ENCODE measurements around the gene CDC25C. TPM values are rescaled to one million over a fixed set of nuclear protein-coding genes. Genes with fewer than 3 reads are reported as not detected.

The CDC25C gene
- 1 to 10 TPM; 6.7 to 7.6 (median 7.1) TPM for polyA plus RNA-seq (ENCODE audit: insufficient read length in 4 of 4)

DNA sequence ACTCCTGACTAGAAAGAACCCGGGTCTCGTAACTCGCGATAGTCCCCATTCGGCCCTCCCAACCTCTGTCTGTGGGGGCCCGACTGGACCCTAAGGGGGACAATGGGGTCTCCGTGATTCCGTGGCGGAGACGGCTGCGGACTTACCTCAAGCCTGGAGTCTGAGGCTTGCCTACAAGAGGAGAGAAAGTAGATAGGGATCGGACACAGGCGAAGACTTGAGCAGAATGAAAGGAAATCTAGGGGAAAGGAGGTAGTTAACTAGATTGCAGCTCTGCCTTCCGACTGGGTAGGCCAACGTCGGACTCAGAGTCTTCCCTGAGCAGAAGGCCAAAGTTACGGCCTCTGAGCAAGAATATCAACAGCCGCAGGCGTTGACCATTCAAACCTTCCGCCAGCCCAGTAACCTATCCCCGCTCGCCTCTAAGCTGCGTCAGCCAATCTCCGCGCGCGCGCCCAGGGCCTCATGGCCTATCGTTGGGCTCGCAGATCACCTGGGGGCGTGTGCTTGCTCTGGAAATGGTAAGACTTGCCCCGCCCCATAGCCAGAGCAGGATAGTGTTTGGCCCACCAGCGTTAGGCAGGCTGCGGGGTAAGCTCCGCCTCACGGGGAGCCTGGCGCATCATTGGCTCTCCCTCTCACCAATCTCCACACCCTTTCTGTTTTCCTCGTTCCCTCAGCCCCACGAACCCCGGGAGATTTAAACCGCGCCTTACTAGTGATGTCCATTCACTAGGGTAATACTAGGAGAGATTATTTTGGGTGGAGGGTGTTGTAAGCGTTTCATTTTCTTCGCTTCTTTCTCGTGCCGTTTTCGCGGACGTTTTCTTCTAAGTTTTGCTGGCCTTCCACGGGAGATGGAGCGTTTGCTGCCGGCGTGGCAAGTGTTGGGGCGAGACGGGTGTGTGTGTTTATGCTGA is at the start of gene CDC25C:
TSS of gene CDC25C (minus strand) at position 356 of the 920 bp plus-strand sequence. CDS start 624 bp downstream, outside the sequence.
- DNase-seq (ENCODE audit: low read depth in 4 of 4, low spot score in 3 of 4): peak; percentile 88 to 97 (median 96)

DNA sequence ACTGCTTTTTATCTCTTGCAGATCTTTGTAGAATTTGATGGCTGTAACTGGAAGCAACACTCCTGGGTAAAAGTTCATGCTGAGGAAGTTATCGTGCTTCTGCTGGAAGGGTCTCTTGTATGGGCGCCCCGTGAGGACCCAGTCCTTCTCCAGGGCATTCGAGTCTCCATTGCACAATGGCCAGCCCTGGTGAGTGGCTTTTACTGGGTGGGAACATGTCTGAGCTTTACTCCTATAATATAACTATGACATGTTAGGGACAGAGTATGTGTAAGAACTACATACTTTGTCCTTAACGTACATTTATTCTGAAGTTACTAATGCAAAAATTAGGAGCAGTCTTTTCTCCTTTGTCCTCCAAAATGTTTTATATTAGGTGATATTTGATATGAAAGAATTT is 41.0 kb upstream of the CDC25C start:
- no peak for DNase-seq (ENCODE audit: low read depth in 4 of 4, low spot score in 3 of 4)

DNA sequence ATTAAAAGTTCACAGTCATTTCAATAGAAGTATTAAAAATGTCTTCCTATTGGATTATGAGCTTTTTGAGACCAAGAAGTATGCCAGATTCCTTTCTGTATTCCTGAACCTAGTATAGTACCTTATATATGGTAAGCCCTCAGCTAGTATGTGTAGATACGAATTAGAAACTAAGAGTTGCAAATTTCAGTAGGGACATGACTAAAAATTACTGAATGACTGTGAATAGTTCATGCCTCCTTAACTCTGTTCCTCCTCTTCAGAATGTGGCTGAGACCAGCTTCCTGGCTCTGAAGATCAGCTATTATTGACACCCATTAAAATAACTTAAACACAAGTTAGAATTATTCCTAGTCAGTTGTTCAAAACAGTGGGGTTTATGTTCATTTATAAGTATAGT is 40.6 kb upstream of the CDC25C start:
- no peak for DNase-seq (ENCODE audit: low read depth in 4 of 4, low spot score in 3 of 4)

DNA sequence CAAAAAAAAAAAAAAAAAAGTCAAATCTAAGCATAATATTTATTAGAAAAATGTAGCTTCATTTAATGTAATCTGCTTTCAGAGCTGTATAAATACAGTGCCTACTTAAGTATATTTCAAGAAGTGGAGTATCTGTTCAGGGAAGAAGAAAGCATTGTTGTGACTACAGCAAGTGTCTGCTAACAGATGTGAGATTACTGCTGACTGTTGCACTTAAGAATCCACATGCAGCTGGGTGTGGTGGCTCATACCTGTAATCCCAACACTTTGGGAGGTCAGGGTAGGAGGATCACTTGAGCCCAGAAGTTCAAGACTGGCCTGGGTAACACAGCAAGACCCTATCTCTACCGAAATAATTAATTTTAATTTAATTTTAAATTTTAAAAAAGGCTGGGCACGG is 39.9 kb upstream of the CDC25C start:
- no peak for DNase-seq (ENCODE audit: low read depth in 4 of 4, low spot score in 3 of 4)

DNA sequence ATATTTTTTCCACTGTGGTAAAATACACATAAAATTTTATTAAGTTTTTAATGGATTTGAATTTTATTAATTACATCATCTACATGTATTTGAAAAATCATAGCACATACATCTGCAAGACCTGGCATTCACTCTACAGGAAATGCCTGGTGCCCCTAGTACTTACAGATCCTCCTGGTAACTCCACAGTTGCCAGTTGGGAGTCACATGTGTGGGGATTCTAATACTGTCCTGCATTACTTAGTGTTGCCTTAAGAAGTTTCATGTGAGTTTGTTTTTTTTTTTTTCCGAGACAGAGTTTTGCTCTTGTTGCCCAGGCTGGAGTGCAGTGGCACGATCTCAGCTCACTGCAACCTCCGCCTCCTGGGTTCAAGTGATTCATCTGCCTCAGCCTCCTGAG is 38.9 kb upstream of the CDC25C start:
- DNase-seq (ENCODE audit: low read depth in 4 of 4, low spot score in 3 of 4): no peak

DNA sequence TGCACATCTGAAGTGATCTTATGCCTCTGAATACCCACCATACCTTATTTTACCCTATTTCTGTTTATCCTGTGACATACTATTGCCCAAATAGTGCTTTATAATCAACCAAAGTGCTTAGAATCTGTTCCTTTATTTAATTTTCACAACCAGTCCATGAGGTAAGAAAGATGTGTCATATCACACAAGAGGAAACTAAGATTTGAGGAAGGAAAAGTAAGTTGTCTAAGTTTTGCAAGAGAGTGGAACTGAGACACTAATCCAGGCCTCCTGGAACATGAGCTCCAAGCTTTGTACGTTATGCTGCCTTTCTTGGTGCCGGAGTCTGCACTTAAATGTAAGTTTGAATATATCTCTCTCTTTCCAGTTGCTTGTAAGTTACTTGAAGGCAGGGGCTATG is 38.1 kb upstream of the CDC25C start:
- DNase-seq (ENCODE audit: low read depth in 4 of 4, low spot score in 3 of 4): no peak

DNA sequence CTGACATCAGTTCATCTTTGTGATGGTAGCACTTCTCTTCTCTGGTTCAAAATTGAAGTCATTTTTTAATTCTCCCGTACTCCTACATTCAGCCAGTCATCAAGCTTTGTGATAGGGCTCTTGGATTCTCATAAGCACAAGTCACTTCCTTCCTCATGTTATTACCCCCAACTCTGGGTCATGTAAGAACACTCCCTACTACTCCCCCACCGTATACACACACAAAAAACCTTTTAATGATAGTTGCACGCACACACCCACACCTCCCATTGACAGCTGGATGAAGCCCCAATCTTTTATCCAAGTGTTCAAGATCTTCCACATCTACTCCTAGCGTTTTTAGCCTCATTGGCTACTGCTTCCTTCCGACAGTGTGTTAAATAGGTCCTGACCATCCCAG is 37.7 kb upstream of the CDC25C start:
- DNase-seq (ENCODE audit: low read depth in 4 of 4, low spot score in 3 of 4): no peak

DNA sequence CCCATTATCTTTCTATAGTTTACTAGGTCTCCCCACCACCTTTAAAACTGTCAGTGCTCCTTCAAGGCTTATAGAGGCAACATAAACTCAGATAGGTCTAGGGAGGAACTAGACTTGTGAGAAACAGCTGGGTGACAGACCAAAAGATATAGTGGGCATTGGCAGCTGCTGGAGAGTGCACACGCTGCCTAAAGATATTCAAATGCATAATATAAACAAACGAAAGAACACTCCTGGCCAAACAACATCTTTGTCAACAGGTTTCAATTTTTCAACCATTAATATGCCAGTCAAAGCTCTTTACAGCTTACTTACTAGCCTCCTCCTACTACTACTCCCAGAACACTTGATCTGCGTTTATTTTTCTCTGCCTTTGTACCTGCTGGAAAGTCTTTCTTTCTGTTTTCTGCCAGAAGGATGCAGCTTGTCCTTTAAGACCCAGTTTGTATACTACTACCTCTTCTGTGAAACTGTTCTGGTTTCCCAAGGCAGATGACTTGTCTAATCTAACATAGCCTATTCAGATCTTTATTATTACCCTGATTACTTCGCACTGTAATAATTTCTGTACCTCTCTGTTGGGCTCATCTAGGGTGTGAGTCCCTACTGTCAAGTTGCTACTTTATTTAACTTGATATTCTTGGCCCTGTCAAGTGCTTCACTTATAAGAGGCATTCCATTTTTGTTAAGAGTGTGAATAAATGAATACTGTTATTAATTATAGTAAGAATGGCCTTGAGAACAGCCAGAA is 35.2 kb upstream of the CDC25C start:
- DNase-seq (ENCODE audit: low read depth in 4 of 4, low spot score in 3 of 4): no peak

DNA sequence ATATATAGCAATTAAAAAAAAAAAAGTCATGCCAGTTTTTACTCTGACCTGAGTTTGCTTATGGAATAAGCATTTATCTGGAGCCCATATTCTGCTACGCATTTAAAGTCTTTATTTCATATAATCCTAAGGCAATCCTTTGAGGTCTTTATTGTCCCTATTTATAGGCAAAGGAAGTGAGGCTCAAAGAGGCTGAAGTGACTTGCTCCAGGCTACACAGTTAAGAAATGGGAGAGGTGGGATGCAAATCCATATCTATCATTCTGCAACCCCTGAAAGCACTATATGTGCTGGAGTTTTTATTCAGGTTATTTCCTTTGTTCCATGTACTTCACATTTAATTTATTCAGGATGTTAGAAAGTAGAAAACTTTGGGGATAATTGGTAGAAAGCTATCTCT is 33.0 kb upstream of the CDC25C start:
- DNase-seq (ENCODE audit: low read depth in 4 of 4, low spot score in 3 of 4): no peak

DNA sequence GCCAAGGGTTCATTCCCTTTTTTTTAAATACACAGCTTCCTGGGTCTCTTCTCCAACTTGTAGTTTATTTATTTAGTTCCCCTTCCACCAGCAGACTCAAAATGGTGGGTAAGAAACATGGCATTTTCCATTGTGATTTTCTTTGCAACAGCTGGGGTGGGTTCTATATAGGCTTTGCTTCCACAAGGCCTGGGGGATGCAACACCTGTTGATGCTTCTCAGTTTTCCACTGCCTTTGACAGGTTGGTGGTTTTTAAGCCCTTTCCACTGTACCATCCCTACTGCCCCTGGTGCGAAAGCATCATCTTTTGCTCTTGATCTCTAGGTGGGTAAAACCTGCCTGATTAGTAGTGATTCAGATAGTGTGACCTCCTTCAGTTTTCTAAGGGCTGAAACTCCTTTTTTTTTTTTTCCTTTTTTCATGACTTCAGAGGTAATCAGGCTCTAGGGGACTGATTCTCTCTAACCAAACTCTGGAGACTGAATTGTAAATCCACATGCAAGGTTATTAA is 29.4 kb upstream of the CDC25C start:
- DNase-seq (ENCODE audit: low read depth in 4 of 4, low spot score in 3 of 4): no peak

DNA sequence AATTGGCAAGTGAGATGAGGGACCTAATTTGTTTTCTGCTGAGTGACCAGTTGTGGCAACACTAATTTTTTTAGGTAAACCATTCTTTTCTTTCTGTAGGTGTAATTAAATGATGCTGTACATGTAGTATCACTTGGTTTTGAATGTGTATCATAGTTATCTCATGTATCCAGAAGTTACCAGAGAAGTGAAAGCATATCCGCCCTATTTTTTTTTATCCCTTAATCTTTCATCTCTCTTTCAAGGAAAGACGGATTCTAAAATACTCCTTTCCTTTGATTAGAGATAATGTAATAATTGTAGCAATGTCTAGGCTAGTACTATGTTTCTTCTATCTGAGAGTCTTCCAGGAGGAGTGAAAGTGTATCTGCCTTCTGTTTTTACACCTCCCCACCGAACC is 28.0 kb upstream of the CDC25C start:
- DNase-seq (ENCODE audit: low read depth in 4 of 4, low spot score in 3 of 4): no peak

DNA sequence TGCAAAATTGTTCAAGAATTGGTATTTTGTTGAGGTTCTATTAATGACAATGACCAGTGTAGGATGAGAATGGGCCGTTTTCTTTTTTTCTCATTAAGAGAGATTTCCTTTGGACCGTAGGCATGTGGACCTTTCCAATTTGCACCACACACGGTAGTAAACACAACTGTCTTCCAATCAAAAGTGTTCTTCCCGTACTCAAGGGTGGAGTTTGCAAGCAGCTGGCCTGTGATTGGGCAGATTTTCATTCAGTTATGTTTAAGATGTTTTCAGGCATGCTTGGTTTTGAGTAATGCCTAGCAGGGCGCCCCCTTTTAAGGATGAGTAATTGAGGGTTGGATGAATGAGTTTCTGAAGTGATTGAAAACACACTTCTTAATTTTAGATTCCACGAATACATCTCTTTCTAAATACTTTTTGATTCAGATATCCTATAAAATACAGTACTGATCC is 23.3 kb upstream of the CDC25C start:
- no peak for DNase-seq (ENCODE audit: low read depth in 4 of 4, low spot score in 3 of 4)

DNA sequence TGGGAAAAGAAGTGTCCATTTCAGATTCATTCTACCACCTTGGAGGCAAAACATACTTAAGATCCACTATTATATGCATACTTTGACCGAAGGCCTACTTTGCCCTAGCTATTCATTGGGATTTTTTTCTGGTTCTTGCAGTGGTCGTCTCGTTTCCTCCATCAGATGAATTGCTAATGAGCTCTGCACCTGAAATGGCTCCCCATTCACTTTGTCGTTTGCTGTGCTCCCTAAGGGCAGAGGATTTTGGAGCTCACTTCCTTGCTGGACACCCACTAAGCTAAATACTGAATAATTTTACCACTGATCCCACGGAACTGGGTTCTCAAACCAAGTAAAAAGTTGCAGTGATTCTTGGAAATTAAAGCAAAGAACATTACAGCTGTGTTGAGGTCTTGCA is 22.8 kb upstream of the CDC25C start:
- no peak for DNase-seq (ENCODE audit: low read depth in 4 of 4, low spot score in 3 of 4)

DNA sequence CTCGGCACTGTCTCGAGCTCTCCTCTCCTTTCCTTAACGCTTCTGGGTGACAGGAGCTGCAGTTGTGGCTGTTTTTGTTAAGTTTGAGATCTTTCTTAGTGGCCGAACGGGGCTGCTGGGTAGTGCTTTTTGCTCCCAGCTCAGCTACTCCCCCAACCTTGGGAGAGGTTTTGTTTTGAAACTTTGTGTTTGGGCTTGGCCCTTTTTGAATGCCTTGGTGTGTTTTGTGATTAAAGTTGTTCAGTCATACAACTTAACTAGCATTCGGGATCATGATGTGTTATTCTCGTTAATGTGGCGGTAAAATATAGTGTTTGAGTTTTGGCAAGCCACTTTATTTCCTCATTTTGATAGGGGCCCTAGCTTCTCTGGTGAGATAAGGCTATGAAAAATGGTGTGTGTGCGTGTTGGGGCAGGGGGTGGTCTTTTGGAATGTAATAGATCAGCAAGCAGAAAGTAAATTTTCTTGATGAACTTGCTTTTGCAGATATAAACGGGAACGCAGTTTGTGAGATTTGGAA is 22.0 kb upstream of the CDC25C start:
- peak in 1 of 4 donors; percentile 52 for DNase-seq (ENCODE audit: low read depth in 4 of 4, low spot score in 3 of 4)

DNA sequence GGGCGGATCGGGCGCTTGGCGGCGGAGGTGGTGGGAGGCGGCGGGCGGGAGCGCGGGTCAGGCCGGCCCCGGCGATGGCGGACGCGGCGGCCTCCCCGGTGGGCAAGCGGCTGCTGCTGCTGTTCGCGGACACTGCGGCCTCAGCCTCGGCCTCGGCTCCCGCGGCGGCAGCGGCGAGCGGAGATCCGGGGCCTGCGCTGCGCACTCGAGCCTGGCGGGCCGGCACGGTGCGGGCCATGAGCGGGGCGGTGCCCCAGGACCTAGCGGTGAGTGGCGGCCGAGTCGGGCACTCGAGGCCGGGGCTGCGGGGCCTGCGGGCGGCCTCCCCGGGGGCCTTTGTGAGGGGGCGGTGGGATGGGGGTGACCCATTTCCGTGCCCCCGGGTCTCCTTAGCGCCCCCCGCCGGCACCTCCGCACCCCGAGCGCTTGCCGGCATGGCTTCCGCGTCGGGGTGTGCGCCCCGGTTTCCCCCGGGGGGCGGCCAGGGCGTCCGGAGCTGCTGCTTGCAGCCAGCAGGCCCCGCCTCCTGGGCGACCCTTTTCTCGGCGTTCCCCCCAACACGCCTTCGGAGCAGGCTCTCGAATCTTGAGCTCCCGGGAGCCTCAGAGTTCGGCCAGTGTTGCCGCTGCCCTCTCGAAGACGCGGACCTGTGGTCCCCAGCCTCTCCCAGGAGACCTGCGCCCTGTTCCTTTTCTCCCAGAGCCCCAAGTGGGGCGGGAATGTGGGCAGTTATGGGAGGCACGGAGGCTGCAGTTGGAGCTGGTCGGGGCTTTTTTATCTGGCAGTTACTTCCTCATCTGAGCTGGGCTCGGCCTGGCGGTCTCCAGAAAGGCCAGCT is 21.3 kb upstream of the CDC25C start:
- peak in 1 of 4 donors; percentile 51 for DNase-seq (ENCODE audit: low read depth in 4 of 4, low spot score in 3 of 4)

DNA sequence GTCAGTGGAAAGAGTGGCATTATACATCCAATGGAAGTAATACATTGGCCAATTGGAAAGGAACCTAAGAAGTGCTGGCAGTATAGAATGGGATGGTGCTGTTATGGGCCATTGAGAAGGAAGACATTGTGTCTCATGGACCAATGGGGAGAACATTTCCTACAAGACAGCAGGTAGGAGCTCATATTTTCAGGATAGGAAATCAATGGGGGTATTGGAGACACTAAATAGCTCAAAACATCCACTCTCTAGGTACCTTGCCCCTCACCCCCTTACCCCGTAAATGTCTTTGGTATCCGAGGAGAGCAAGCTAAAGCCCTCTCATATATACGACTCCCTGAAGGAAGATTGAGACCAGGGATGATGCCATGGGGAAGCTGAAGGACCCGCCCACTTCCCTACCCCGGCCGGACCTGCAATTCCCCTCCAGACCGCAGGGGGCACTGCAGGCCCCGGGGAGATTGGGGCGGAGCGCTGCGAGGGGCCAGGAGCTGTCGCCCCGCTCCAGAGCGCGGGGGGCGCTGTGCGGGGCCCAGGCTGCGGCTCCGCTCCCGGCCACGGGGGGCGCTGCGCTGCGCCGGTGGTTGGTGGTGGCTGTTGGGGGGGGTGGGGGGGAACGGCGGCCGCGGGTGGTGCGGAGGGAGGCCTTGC is 20.6 kb upstream of the CDC25C start, which contains the start of gene KDM3B:
TSS of gene KDM3B (plus strand) at position 615 of the 651 bp plus-strand sequence. CDS start 111 bp downstream, outside the sequence.
- DNase-seq (ENCODE audit: low read depth in 4 of 4, low spot score in 3 of 4): peak in 3 of 4 donors; percentile 73 to 79 (median 78)

DNA sequence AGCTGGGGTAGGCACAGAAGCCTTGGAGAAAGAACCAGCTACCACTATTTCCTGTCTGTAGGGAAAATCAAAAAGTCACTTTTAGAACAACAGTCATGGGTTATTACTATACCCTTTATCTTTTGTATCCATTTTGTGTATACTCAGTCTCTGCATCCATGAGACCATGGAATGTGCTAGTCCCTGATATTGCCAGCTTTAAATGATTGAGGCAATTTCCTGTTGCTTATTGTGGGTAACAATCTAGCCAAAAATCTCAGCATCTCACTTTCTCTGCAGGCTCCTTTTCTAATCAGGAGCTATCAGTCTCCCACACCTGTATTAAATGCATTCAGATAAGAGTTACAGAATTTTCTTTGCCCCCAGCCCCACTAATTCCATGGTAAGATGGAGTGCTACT is 19.9 kb upstream of the CDC25C start:
- no peak for DNase-seq (ENCODE audit: low read depth in 4 of 4, low spot score in 3 of 4)

DNA sequence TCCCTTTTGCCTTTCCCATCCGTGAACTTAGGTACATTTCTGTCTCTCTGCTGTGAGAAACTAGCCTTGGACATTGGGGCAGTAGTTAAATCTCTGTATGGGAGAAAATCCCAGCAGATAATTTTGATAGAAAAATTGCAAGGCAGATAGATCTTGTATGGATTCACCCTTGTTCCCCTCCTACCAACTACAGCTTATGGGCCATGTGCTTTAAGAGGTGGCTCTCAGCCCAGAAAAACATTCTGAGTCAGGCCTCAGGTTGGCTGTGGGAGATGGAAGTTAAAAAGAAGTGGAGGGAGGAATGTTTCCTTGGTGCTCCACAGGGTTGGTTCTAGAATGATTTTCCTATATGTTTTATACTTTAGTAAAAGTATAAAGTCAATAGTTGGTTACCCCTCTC is 19.5 kb upstream of the CDC25C start:
- no peak for DNase-seq (ENCODE audit: low read depth in 4 of 4, low spot score in 3 of 4)

DNA sequence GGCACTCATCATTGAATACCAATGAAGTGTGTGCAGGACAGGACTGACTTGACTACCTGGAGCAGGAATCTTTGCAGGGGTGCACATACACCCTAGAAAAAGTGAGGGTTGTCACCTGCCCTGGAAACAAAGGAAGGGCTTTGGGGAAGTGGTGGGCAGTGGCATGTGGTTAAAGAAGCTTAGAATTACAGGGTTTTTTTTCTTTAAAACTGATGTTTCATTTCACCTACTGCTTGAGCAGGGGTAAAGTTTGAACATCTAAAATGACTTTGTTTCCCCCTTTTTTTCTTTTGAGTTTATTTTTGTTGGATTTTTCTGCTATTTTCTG is 18.9 kb upstream of the CDC25C start:
- DNase-seq (ENCODE audit: low read depth in 4 of 4, low spot score in 3 of 4): no peak

All from right renal pelvis (tissue), 4 donors.